ENCODE measurements around the gene CPSF6.
A peak's percentile ranks its signal among the peaks of the same experiment; 100 is the strongest.
"Not testable (repeated sequence)": the region's sequence is repeated elsewhere in the genome, so short reads cannot be mapped to it uniquely, and the experiment has no call there.

The CPSF6 gene, protein sequence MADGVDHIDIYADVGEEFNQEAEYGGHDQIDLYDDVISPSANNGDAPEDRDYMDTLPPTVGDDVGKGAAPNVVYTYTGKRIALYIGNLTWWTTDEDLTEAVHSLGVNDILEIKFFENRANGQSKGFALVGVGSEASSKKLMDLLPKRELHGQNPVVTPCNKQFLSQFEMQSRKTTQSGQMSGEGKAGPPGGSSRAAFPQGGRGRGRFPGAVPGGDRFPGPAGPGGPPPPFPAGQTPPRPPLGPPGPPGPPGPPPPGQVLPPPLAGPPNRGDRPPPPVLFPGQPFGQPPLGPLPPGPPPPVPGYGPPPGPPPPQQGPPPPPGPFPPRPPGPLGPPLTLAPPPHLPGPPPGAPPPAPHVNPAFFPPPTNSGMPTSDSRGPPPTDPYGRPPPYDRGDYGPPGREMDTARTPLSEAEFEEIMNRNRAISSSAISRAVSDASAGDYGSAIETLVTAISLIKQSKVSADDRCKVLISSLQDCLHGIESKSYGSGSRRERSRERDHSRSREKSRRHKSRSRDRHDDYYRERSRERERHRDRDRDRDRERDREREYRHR

GRCh38 chr12:69239352-69239921 is at the start of gene CPSF6:
Gene CPSF6, plus strand, starts transcription at chr12:69239569. Its CDS starts 78 bp downstream, at chr12:69239647.
- DNase-seq = peak; percentile 96

DNA sequence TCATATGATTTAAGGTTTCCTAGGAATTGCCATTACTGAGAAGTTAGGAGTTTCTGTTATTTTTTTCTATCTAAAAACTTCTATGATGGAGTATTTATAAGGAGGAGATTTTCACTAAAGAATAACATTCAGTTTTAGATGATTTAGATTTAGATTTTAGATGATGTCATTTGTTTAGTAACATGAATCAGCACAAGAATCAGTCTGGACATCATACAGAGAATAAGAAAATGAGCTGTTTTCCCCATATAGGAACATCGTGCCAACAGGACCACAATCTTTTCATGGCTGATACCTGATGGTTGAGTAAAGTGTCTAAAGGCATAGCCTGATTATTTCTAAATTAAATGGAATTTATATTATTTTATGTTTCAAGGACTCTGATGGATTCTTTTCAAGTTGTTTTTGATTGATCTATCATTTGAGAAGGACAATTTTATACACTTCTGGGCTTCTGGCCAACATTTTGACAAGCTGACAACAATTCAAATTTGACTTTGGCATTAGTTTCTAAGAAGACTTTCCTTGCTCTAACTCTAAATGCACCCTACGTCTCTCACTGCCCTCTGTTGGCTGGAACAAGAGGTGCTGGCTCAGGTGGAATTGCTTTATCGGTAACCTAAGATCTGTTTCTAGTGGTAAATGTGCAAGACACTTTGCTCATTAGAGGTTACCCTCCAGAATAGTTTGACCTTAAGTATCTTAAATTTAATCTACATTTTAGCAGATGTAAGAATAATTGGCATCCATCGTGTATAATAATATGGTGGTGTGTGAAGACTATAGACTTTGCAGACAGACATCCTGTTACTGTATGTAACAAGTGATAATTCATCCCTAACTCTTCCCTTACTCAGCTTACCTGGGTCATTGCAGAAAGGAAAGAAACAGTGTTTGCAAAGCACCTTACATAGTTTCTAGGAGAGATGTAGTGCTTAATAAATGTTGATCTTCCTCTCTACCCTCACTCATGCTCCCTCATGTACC is 42.8 kb upstream of the CPSF6 start:
- peak; percentile 40 for DNase-seq

- not testable (repeated sequence) for DNase-seq
These were observed 39.4 kb upstream of the CPSF6 start for GRCh38 chr12:69199976-69200375.

DNA sequence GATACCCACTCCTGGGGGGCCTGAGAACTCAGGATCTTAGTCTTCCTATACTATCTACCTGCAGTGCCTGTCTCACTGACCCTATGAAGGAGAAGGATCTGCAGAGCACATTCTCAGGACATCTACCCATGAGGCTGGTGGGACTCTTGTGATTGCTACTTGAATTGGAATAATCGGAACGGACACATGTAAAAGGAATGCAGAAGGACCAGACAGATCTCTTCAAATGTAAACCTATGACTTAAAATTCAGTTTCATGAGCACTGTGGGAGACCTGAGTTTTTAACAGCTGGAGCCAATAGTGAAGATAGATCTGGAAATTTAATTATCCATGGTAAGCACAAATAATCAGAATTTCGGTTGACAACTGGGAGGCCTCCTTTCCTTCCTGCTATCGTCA is 35.2 kb upstream of the CPSF6 start:
- DNase-seq = no peak

DNA sequence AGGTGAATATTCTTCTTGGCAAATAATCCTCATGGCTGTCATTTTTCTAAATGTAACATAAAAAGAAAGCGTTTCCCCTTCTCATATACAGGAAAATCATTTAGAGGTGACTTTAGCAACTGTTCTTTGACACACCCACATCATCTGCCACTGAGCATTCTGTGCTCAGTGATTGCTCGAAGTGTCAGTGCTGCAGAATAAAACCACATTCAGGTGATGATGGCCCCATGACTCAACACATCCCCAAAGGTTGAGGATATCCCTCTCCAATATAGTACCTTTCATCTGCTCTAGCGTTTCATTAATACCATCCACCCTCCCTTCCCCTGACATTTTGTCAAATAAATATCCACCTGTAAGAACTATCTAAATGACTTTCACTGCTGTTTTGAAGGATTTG is 28.7 kb upstream of the CPSF6 start:
- no peak for DNase-seq

DNA sequence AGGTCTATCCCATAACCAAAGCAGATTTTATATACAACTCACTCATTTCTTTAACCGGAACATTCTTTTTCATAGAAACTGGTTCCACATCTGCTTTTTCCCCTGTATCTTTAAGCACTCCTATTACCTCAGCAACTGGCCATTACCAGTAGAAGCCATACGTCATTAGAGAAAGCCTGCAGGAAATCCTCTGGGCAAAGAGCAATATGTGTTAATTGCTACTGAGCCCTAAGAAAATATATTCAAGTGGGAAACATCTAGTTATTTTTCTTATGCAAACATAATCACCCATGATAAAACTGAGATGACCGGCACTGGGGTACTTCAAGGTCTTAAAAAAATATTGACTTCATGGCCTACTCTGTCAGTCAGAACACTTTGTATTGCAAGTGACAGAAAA is 28.2 kb upstream of the CPSF6 start:
- no peak for DNase-seq

DNA sequence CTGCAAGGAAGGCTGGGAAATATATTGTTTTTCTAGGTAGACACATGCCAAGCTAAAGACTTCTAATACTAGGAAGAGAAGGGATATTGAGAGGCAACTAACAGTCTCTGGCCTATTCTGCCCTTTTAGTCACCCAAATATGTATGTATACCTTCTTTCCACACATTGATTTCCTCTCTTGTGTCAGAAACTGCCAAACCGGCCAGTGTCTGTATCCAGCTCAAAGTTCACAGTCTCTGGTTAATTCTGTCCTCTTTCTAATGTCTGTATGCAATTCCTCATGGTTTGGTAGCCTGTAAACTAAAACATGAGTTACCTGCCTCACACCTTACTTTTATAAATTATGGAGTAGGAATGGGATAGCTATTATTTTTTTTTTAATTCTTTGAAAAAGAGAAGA is 25.2 kb upstream of the CPSF6 start:
- DNase-seq = no peak

DNA sequence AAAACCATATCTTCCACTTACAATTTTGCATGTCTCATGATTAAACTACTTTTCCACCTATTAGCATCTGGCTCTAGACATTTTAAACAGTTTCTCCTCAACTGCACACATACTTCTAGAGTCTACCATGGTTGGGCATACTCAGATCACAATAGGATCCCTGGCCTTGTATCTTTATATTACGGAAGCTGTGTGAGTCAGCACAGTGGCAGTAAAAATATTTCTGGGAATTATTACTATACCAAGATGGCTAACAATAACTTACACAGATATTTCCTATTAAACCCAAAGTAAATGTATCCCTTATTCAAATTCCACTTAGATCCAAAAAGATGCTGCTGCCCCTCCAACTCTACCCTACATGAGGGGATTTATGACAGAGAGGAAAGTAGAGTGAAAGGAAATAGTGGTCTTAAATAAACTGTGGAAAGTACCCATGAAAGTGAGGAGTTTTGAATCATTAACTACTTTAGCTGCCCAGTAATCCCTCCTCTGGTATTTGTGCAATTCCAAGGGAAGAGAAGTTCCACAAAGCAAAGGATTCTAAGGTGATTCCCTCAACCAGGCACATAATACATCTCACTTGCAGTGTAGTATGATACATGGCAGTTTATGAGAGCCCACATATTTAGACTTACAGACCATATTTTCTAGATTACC is 14.0 kb upstream of the CPSF6 start:
- no peak for DNase-seq

DNA sequence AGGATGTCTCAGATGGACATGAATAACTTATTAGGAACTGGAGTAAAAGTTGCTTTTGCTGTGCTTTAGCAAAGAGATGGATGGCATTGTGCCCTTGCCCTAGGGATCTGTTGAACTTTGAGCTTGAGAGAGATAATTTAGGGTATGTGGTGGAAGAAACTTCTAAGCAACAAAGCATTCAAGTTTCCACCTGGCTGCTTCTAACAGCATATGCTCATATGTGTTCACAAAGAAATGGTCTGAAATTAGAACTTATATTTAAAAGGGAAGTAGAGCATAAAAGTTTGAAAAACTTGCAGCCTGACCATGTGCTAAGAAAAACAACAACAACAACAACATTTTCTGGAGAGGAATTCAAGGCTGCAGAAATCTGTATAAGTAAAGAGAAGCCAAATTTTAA is 7.9 kb upstream of the CPSF6 start:
- DNase-seq = no peak

DNA sequence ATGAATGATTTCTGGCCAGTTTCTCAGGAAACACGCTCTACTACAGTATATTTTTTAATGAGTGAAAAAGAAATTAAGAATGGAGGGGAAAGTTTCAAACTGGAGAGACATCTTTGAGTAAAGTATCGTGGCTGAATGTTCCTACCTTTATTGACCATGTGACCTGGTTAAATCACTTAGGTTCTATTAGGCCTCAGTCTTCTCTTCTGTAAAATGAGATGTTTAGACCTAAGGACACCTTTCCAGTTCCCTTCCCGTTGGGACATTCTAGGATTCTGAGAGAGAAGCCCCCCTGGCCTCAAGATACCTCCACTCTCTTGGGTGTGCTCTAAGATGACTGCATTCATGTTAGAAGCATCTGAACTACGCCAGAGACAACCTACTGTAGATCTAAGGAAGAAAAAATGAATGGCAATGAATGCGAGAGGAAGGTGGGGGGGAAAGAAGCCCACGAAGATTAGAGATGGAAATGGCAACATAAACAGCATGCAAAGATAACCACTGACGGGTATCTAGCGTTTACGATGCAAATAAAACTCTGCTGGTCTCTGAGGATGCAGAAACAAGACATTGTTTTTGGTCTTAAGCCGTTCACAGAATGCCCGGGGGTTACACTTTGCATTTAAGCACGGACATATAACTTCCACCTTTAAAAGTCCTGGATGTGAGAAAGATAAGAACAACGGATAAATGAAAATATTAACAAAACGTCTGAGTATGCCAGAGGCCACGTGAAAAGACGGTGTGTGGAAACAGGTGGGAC is 599 bp upstream of the CPSF6 start:
- DNase-seq = no peak

DNA sequence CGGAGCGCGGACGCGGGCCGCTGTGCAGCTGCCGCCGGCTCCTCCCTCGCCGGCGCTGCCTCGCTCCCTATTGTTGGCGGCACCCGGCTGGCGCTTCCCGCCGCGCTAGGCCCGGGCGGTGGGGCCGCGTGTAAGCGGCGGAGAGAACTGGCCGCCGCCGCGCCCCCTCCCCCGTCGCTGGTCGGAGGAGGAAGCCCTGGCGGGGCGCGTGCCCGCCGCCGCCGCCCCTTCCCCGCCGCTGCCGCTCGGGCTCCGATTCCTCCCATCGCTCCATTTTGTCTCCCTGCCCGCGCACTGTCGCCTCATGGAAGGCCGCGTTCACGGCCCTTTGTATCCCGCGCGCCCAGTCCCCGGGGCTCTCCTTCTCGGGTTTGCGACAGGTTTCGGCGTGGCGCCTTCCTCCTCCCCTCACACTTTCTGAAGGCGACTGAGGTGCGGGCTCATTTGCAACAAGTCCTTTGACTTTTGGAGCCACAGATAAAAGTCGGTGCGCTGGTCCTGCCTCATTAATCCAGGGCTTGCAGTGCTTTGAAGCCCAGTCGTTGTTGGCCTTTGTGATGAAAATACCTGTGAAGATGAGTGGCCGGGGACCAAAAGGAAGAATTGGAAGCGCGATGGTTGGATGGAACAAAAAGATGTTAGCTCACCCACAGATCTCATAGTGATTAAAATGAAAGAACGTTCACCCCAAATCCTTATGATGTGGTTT is 707 bp downstream of the CPSF6 start:
- DNase-seq = peak; percentile 50

- DNase-seq = peak; percentile 47
These were observed 1.2 kb downstream of the CPSF6 start for GRCh38 chr12:69240631-69240995.

DNA sequence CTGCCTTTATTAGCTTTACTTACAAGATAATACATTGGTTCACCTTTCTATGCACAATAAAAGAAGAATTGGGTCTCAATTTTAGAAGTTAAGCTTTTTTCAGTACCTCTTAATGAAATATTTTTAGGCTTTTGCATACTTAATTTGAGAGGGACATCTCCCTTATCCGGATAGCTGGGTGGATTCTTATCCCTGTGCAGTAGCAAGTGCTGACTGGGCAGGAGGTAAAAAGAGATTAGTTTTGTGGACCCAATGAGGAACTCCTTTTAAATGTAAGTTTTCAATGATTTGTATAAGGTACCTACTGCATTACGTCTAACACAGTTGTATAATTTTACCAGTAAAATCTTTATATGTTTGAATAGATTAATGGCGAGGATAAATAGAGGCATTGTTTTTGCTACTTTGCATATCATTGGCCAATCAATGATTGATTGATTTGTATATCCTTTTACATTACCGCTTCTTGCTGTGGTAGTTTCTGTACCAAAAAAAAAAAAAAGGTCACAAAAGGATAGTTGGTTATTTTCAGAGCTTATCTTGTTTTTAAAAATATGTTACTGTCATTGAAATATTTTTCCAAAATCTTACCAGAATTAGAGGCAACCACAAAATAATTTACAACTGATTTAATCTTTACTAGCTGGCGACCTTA is 2.2 kb downstream of the CPSF6 start:
- DNase-seq = peak; percentile 47

- no peak for DNase-seq
These were observed 4.0 kb downstream of the CPSF6 start for GRCh38 chr12:69243099-69244084.

DNA sequence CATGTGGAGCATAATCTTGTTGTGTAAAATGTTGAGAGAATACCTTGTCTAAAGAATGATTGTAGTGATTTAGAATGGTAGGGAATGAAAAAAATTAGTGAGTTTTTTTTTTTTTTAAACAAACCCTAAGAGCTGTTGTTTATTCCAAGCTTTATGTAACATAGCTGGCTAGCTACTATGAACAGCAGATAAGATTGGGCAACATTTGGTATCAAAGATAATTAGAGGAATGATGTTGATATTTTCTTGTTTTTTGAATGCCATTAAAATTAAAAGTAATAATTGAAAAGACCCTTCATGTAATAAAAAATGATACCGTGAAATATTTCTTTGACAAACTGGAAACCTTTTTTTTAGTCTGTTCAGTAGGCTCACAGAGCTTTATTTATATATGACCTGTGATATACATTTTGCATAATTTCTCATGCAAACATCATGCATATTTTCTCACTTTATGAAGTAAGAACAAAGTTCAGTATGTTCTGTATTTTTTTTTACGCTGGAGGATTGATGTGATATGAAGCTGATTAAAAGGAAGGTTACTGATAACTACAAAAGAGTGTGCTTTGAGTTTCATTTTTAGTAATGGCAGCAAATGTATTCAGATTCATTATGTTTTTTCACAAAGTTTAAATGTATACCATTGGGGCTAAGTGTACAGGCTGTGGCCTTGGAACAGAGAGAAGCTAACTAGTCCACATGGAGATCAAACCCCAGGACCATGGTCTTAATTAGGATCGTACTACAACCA is 8.1 kb downstream of the CPSF6 start:
- DNase-seq = no peak

DNA sequence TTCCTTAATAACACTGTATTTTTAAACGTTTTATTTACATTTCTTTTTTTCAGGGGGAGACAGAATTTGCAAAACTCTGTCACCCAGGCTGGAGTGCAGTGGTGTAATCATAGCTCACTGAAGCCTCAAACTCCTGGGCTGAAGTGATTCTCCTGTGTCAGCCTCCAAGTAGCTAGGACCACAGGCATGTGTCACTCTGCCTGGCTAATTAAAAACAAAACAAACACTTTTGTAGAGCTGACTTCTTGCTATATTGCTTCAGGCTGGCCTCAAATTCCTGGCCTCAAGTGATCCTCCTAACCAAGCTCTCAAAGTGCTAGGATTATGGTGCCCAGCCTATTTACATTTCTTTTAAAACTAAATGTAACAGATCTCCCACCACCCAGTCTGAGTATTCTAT is 12.7 kb downstream of the CPSF6 start:
- DNase-seq = no peak

DNA sequence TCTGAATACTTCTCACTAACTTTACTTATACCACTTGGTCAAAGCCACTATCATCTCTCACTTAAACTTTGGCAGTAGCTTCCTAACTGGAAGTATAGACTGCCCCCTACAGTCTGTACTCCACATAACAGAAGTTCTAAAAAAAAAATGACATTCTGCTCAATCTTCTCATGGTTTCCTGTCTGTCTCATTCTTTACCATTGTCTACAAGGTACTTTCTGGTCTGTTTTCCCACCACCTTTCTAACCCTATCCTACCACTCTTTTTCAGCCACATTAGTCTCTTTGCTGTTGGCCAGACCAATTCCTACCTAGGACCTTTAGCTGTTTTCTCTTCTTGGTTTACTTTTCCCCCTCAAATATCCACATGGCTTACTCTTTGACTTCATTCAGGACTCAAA is 14.7 kb downstream of the CPSF6 start:
- DNase-seq = peak; percentile 57

DNA sequence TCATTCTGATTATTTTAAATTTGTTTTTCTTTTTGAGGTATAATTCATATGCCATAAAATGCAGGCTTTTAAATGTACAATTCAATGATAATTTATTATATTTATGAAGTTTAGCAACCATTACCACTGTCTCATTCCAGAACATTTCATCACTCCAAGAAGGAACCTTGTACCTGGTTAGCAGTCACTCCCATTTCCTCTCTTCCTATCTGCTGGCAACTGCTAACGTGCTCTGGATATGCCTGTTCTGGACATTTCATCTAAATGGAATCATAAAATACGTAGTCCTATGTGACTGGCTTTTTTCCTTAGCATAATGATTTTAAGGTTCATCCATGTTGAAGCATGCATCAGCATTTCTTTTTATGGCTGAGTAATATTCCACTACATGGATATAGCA is 15.5 kb downstream of the CPSF6 start:
- no peak for DNase-seq

DNA sequence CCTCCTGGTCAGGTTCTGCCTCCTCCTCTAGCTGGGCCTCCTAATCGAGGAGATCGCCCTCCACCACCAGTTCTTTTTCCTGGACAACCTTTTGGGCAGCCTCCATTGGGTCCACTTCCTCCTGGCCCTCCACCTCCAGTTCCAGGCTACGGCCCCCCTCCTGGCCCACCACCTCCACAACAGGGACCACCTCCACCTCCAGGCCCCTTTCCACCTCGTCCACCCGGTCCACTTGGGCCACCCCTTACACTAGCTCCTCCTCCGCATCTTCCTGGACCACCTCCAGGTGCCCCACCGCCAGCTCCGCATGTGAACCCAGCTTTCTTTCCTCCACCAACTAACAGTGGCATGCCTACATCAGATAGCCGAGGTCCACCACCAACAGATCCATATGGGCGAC is 19.3 kb downstream of the CPSF6 start:
- DNase-seq = no peak

Measured in NCI-H82 (cell line).